ENCODE measurements around the gene MAP3K5. TPM values are rescaled to one million over a fixed set of nuclear protein-coding genes. Genes with fewer than 3 reads are reported as not detected.
"Not testable (repeated sequence)": the region's sequence is repeated elsewhere in the genome, so short reads cannot be mapped to it uniquely, and the experiment has no call there.

Gene MAP3K5
- total RNA-seq, 4 donors from 2014 or later, result 19.4 to 36.1 (median 21.1) TPM

GRCh38 chr6:136816656-136817055 lies 24.4 kb upstream of the MAP3K5 start:
- TF ChIP-seq POLR2AphosphoS5 (IDR thresholded peaks at IDR 0.05) (no peak), POLR2A (IDR thresholded peaks at IDR 0.05) (no peak), EP300 (IDR thresholded peaks at IDR 0.05) (no peak), CTCF (IDR thresholded peaks at IDR 0.05) (no peak)
- Histone ChIP-seq H3K27me3 (no peaks in the 10 kb centered on the region), H3K27ac (no peak overlapping the region), H3K4me1 (peaks cover 1% of the 10 kb centered on the region), H3K36me3 (no peaks in the 10 kb centered on the region), H3K4me3 (no peak overlapping the region), H3K9me3 (no peaks in the 10 kb centered on the region)
- WGBS, result 68% methylated on average over 2 of the region's 2 CpGs
- no peak for DNase-seq (ENCODE audit: low spot score in 2 of 2)

GRCh38 chr6:136815608-136816007 lies 23.3 kb upstream of the MAP3K5 start:
- not testable (repeated sequence) for H3K27ac ChIP-seq; H3K4me3 ChIP-seq; H3K27me3 ChIP-seq; H3K9me3 ChIP-seq; H3K4me1 ChIP-seq; DNase-seq (ENCODE audit: low spot score in 2 of 2); H3K36me3 ChIP-seq
- 88% methylated on average over 1 of the region's 1 CpG for WGBS

- H3K9me3 ChIP-seq, result no peaks in the 10 kb centered on the region
- no peaks in the 10 kb centered on the region for H3K36me3 ChIP-seq
- no peaks in the 10 kb centered on the region for H3K27me3 ChIP-seq
- no peak overlapping the region for H3K27ac ChIP-seq
- 88% methylated on average over 2 of the region's 2 CpGs for WGBS
- no peak for TF ChIP-seq POLR2AphosphoS5 (IDR thresholded peaks at IDR 0.05)
- no peak for TF ChIP-seq CTCF (IDR thresholded peaks at IDR 0.05)
- no peak for TF ChIP-seq EP300 (IDR thresholded peaks at IDR 0.05)
- TF ChIP-seq POLR2A (IDR thresholded peaks at IDR 0.05), result no peak
- H3K4me1 ChIP-seq, result no peaks in the 10 kb centered on the region
- no peak for DNase-seq (ENCODE audit: low spot score in 2 of 2)
- H3K4me3 ChIP-seq, result no peak overlapping the region
Measured at GRCh38 chr6:136812174-136812573, 19.9 kb upstream of the MAP3K5 start.

GRCh38 chr6:136811272-136811671 lies 19.0 kb upstream of the MAP3K5 start:
- H3K27ac ChIP-seq, result no peak overlapping the region
- no peaks in the 10 kb centered on the region for H3K4me1 ChIP-seq
- no peak for DNase-seq (ENCODE audit: low spot score in 2 of 2)
- no peak for TF ChIP-seq EP300 (IDR thresholded peaks at IDR 0.05)
- TF ChIP-seq CTCF (IDR thresholded peaks at IDR 0.05), result no peak
- TF ChIP-seq POLR2AphosphoS5 (IDR thresholded peaks at IDR 0.05), result no peak
- TF ChIP-seq POLR2A (IDR thresholded peaks at IDR 0.05), result no peak
- H3K36me3 ChIP-seq, result no peaks in the 10 kb centered on the region
- H3K4me3 ChIP-seq, result no peak overlapping the region
- no peaks in the 10 kb centered on the region for H3K27me3 ChIP-seq
- H3K9me3 ChIP-seq, result no peaks in the 10 kb centered on the region

GRCh38 chr6:136809091-136809860 lies 17.0 kb upstream of the MAP3K5 start:
- H3K36me3 ChIP-seq, result no peaks in the 10 kb centered on the region
- H3K27ac ChIP-seq, result no peak overlapping the region
- TF ChIP-seq POLR2A (IDR thresholded peaks at IDR 0.05) (no peak), EP300 (IDR thresholded peaks at IDR 0.05) (no peak), CTCF (IDR thresholded peaks at IDR 0.05) (no peak), POLR2AphosphoS5 (IDR thresholded peaks at IDR 0.05) (no peak)
- no peak overlapping the region for H3K4me3 ChIP-seq
- no peaks in the 10 kb centered on the region for H3K4me1 ChIP-seq
- 95% methylated on average over 7 of the region's 7 CpGs for WGBS
- H3K9me3 ChIP-seq, result no peaks in the 10 kb centered on the region
- no peaks in the 10 kb centered on the region for H3K27me3 ChIP-seq
- no peak for DNase-seq (ENCODE audit: low spot score in 2 of 2)

- 86% methylated on average over 1 of the region's 1 CpG for WGBS
- TF ChIP-seq POLR2AphosphoS5 (IDR thresholded peaks at IDR 0.05) (no peak), CTCF (IDR thresholded peaks at IDR 0.05) (no peak)
- no peaks in the 10 kb centered on the region for H3K9me3 ChIP-seq
- H3K4me1 ChIP-seq, result no peaks in the 10 kb centered on the region
- no peak for DNase-seq (ENCODE audit: low spot score in 2 of 2)
- no peaks in the 10 kb centered on the region for H3K36me3 ChIP-seq
- no peaks in the 10 kb centered on the region for H3K27me3 ChIP-seq
- H3K4me3 ChIP-seq, result no peak overlapping the region
- H3K27ac ChIP-seq, result no peak overlapping the region
Measured at GRCh38 chr6:136803608-136804007, 11.3 kb upstream of the MAP3K5 start.

Data from suprapubic skin (tissue), 4 donors.